ENCODE results near the gene PNPLA7. TPM values are rescaled to one million over a fixed set of nuclear protein-coding genes. Genes with fewer than 3 reads are reported as not detected.

The PNPLA7 gene
- total and polyA plus RNA-seq, 2 of the 4 experiments (the other 2 are of a cell fraction) = under 0.01 to 0.89 TPM

DNA sequence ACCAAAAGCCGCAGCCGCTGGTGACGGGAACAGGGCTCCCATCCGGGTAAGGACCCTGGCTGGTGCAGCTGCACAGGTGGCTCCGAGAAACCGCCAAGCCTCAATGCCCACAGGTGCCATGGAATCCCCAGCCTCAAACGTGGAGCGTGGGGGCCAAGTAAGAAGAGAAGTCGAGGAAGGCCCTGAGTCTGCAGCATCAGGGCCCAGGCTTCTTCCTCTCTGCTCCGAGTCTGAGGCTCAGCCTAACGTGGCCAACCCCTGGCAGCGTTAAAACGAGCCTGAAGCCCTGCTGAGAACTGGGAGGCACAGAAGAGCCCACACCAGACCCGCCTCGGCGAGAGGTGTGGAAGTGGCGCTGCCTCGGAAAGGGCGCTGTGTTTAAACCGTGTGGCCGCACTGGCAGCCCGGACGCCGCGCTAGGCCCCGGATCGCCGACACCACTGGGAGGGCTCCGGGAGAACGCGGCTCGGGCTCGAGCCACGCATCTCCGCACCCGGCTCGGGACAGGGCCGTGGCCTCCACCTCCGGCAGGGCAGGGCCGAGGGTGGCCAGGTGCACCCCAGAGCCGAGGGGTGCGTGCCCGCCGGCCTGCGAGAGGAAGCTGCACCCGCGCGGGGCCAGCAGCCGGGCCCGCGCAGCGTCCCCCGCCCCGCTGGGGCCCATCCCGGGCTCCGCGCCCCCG is 39.4 kb upstream of the PNPLA7 start:
- Histone ChIP-seq H2BK5ac (ENCODE audit: low read depth, low read length, poor library complexity, severe bottlenecking) (no peak overlapping the region), H3K9me3 (ENCODE audit: control insufficient read depth, insufficient read depth, low read length) (no peaks in the 10 kb centered on the region), H3K36me3 (ENCODE audit: control insufficient read depth, insufficient read depth, low read length) (peaks cover 26% of the 10 kb centered on the region), H3K27me3 (ENCODE audit: control insufficient read depth, insufficient read depth, low read length) (no peaks in the 10 kb centered on the region), H3K4me3 (ENCODE audit: insufficient read depth, low read depth, low read length) (peak overlapping the region; percentile 99), H3K79me1 (ENCODE audit: low read depth in 1 of 2, low read length in 2 of 2) (peaks cover 7 to 36% of the 10 kb centered on the region in 2 experiments), H3K9me1 (ENCODE audit: insufficient read depth, low read length) (no peaks in the 10 kb centered on the region), H2BK20ac (ENCODE audit: low read depth, low read length) (no peak overlapping the region), H3K18ac (ENCODE audit: low read depth, low read length) (no peak overlapping the region), H3K9ac (ENCODE audit: low read depth, low read length) (peak overlapping the region; percentile 62), H4K5ac (ENCODE audit: low read depth, low read length) (no peak overlapping the region), H3K14ac (replicated peaks; ENCODE audit: low read depth, low read length) (peak overlapping the region; percentile 2; the same call in 1 of the 2 replicates), H3K4ac (ENCODE audit: low read depth, low read length) (no peak overlapping the region; the same call in 1 of the 2 replicates), H2AK9ac (replicated peaks; ENCODE audit: low read depth, low read length, poor library complexity) (peak overlapping the region; percentile 1), H4K20me1 (ENCODE audit: insufficient read depth, low read length) (peaks cover 10% of the 10 kb centered on the region; the same call in 1 of the 2 replicates), H3K23ac (ENCODE audit: low read depth, low read length) (0 out of 2 replicates have a peak overlapping the region, but pooled peaks have one; percentile 69), H3K4me2 (ENCODE audit: low read depth, low read length) (peak overlapping the region; percentile 93), H2AK5ac (ENCODE audit: low read depth, low read length) (0 out of 2 replicates have a peak overlapping the region, but pooled peaks have one; percentile 38), H2BK120ac (ENCODE audit: low read depth, low read length) (no peak overlapping the region), H4K8ac (ENCODE audit: low read depth in 2 of 2, low read length in 2 of 2) (no peak overlapping the region), H3K56ac (ENCODE audit: extremely low read depth, insufficient read depth, low read length) (no peak overlapping the region), H3K27ac (ENCODE audit: insufficient read depth, low read length) (peak overlapping the region; percentile 69; the same call in 1 of the 2 replicates), H3K4me1 (ENCODE audit: control insufficient read depth, insufficient read depth, low read length) (peaks cover 7% of the 10 kb centered on the region), H2AFZ (replicated peaks; ENCODE audit: low read length, poor library complexity) (peak overlapping the region; percentile 81), H2BK15ac (ENCODE audit: low read depth, low read length) (no peak overlapping the region), H4K91ac (ENCODE audit: insufficient read depth, low read depth, low read length) (no peak overlapping the region)
- ChIA-PET CTCF (interaction anchor here (1.9 kb wide), 1 partner anchor 10 kb away, joined by 5 read pairs; no protein-coding TSS in a partner anchor), POLR2A (ENCODE audit: unreplicated experiment) (no interaction called here)
- DNase-seq (no peak), ATAC-seq (ENCODE audit: low read depth) (peak; percentile 9)
- in situ Hi-C loops (cut with MboI; ENCODE audit: low sequenced_read_pairs) = no loop called here
- no TSS peak for BruUV-seq (replicated peaks)
- TF ChIP-seq, protein P1, sequence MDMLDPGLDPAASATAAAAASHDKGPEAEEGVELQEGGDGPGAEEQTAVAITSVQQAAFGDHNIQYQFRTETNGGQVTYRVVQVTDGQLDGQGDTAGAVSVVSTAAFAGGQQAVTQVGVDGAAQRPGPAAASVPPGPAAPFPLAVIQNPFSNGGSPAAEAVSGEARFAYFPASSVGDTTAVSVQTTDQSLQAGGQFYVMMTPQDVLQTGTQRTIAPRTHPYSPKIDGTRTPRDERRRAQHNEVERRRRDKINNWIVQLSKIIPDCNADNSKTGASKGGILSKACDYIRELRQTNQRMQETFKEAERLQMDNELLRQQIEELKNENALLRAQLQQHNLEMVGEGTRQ (IDR thresholded peaks at IDR 0.05; ENCODE audit: low read depth, low read length) = no peak
- TF ChIP-seq MXI1 (IDR thresholded peaks at IDR 0.05; ENCODE audit: borderline replicate concordance, low read depth, low read length) (no peak), RCOR1 (IDR thresholded peaks at IDR 0.05; ENCODE audit: insufficient replicate concordance, low read length) (no peak)
- WGBS, 2 experiments (ENCODE audit: extremely low coverage in 2 of 2, insufficient read length in 1 of 2) = 4% methylated on average over 27 of the region's 58 CpGs; no CpG with 5 or more reads in 1 of the 2 experiments
- dilution Hi-C loops (cut with HindIII; ENCODE audit: low sequenced_read_pairs, unreplicated experiment) = no loop called here
- intact Hi-C loops (cut with micrococcal nuclease) = no loop called here

Measured in IMR-90 (cell line).